Astrocyte (in vitro differentiated cells and primary cell): Measurements from ENCODE around the gene NANOS1. TPM values are rescaled to one million over a fixed set of nuclear protein-coding genes. Genes with fewer than 3 reads are reported as not detected.
A peak's percentile ranks its signal among the peaks of the same experiment; 100 is the strongest.

Experiments
- DNase-seq: peaks from one replicate; pipeline ENCODE4 v3.0.0-alpha.2; 2010; ENCODE audit warnings: low read depth
- FAIRE-seq: peaks from 2 replicates; lab custom pipeline; 2011; peaks lifted over from hg19 to GRCh38; lab: Jason Lieb, UNC
- H2AFZ ChIP-seq: 2 replicates; pipeline ENCODE4 v1.6.0; 2012; ENCODE audit warnings: low read depth, low read length, inconsistent platforms
- H3K27ac ChIP-seq: 2 replicates; pipeline ENCODE4 v1.5.1; 2011; ENCODE audit warnings: low read depth, low read length, inconsistent platforms
- H3K27me3 ChIP-seq: 2 replicates; pipeline ENCODE4 v1.6.0; 2011; ENCODE audit warnings: low read length, inconsistent platforms; ENCODE audit not compliant: insufficient read depth
- H3K36me3 ChIP-seq: 2 replicates; pipeline ENCODE4 v1.5.1; 2011; ENCODE audit warnings: low read length, inconsistent platforms; ENCODE audit not compliant: insufficient read depth
- H3K4me1 ChIP-seq: 2 replicates; pipeline ENCODE4 v1.5.1; 2011; ENCODE audit warnings: low read length, inconsistent platforms; ENCODE audit not compliant: insufficient read depth
- H3K4me2 ChIP-seq: 2 replicates; pipeline ENCODE4 v1.6.0; 2012; ENCODE audit warnings: low read length, inconsistent platforms
- H3K4me3 ChIP-seq: 2 replicates; pipeline ENCODE4 v1.5.1; 2011; ENCODE audit warnings: low read depth, mild to moderate bottlenecking, low read length, inconsistent platforms; ENCODE audit not compliant: insufficient read depth
- H3K79me2 ChIP-seq: 2 replicates; pipeline ENCODE4 v1.6.0; 2012; ENCODE audit warnings: mild to moderate bottlenecking, low read length, inconsistent platforms; ENCODE audit not compliant: insufficient read depth
- H3K9ac ChIP-seq: 2 replicates; pipeline ENCODE4 v1.6.0; 2012; ENCODE audit warnings: mild to moderate bottlenecking, low read length, inconsistent platforms
- H3K9me3 ChIP-seq: 2 replicates; pipeline ENCODE4 v1.5.1; 2012; ENCODE audit warnings: low read depth, mild to moderate bottlenecking, low read length, inconsistent platforms; ENCODE audit not compliant: insufficient read depth
- H4K20me1 ChIP-seq: 2 replicates; pipeline ENCODE4 v1.6.0; 2012; ENCODE audit warnings: low read length, inconsistent platforms; ENCODE audit not compliant: insufficient read depth
- H3K27ac Mint-ChIP-seq: one replicate; pipeline ENCODE4 v1.8.0; 2021; ENCODE audit warnings: mild to moderate bottlenecking, mixed read lengths; ENCODE audit not compliant: unreplicated experiment
- H3K27me3 Mint-ChIP-seq: one replicate; pipeline ENCODE4 v1.8.0; 2021; ENCODE audit warnings: low read depth, mixed read lengths; ENCODE audit not compliant: unreplicated experiment
- H3K36me3 Mint-ChIP-seq: one replicate; pipeline ENCODE4 v1.8.0; 2021; ENCODE audit warnings: low read depth, mixed read lengths; ENCODE audit not compliant: unreplicated experiment
- H3K4me1 Mint-ChIP-seq: one replicate; pipeline ENCODE4 v1.8.0; 2021; ENCODE audit warnings: low read depth, mixed read lengths; ENCODE audit not compliant: unreplicated experiment
- H3K4me3 Mint-ChIP-seq: one replicate; pipeline ENCODE4 v1.8.0; 2021; ENCODE audit warnings: mild to moderate bottlenecking, moderate library complexity, mixed read lengths; ENCODE audit not compliant: unreplicated experiment
- H3K9me3 Mint-ChIP-seq: one replicate; pipeline ENCODE4 v1.8.0; 2021; ENCODE audit warnings: mild to moderate bottlenecking, mixed read lengths; ENCODE audit not compliant: unreplicated experiment
- CTCF ChIP-seq: IDR thresholded peaks from 2 replicates; pipeline ENCODE4 v1.5.1; 2011; ENCODE audit warnings: low read depth, mild to moderate bottlenecking, inconsistent platforms, low read length, moderate library complexity; ENCODE audit not compliant: insufficient read depth
- EZH2 ChIP-seq: IDR thresholded peaks from 2 replicates; pipeline ENCODE4 v1.6.1; 2012; ENCODE audit warnings: mild to moderate bottlenecking, low read length, inconsistent platforms; ENCODE audit not compliant: insufficient read depth
- total RNA-seq: library from RNA; stranded (reverse); gene quantifications from 2 replicates; pipeline ENCODE4 v1.2.1, GENCODE V29; 2021

Gene NANOS1
- total RNA-seq, 1 donor from 2014 or later = 4.7 TPM

GRCh38 chr10:118983263-118983662 is 46.3 kb upstream of the NANOS1 start:
- Histone ChIP-seq H2AFZ (no peak overlapping the region), H3K4me3 (no peak overlapping the region), H3K36me3 (no peaks in the 10 kb centered on the region), H3K27me3 (peaks cover 2% of the 10 kb centered on the region), H3K9me3 (no peaks in the 10 kb centered on the region), H3K27ac (no peak overlapping the region), H4K20me1 (no peaks in the 10 kb centered on the region), H3K4me2 (no peak overlapping the region), H3K79me2 (no peaks in the 10 kb centered on the region), H3K4me1 (no peaks in the 10 kb centered on the region), H3K9ac (no peak overlapping the region)
- TF ChIP-seq CTCF (no peak), EZH2 (no peak)
- DNase-seq (peak; percentile 7), FAIRE-seq (no peak)
- H3K27ac Mint-ChIP-seq = no peak overlapping the region
- H3K27me3 Mint-ChIP-seq = peaks cover 25% of the 10 kb centered on the region
- no peak overlapping the region for H3K4me3 Mint-ChIP-seq
- peaks cover 14% of the 10 kb centered on the region for H3K9me3 Mint-ChIP-seq
- peaks cover 2% of the 10 kb centered on the region for H3K4me1 Mint-ChIP-seq
- H3K36me3 Mint-ChIP-seq = peaks cover 5% of the 10 kb centered on the region

- Mint-ChIP-seq H3K9me3 (peaks cover 16% of the 10 kb centered on the region), H3K36me3 (peaks cover 3% of the 10 kb centered on the region), H3K4me1 (peaks cover 2% of the 10 kb centered on the region), H3K27ac (no peak overlapping the region), H3K27me3 (peaks cover 11% of the 10 kb centered on the region), H3K4me3 (no peak overlapping the region)
- no peak overlapping the region for H3K9ac ChIP-seq
- no peak overlapping the region for H2AFZ ChIP-seq
- no peaks in the 10 kb centered on the region for H3K4me1 ChIP-seq
- H3K27ac ChIP-seq = no peak overlapping the region
- no peak for FAIRE-seq
- H3K4me3 ChIP-seq = no peak overlapping the region
- H3K9me3 ChIP-seq = no peaks in the 10 kb centered on the region
- H4K20me1 ChIP-seq = no peaks in the 10 kb centered on the region
- H3K4me2 ChIP-seq = no peak overlapping the region
- H3K79me2 ChIP-seq = no peaks in the 10 kb centered on the region
- no peak for TF ChIP-seq CTCF
- no peak for TF ChIP-seq EZH2
- no peaks in the 10 kb centered on the region for H3K36me3 ChIP-seq
- DNase-seq = no peak
- peaks cover 2% of the 10 kb centered on the region for H3K27me3 ChIP-seq
Observed at GRCh38 chr10:118985576-118985975, 43.9 kb upstream of the NANOS1 start.
